Measurements from ENCODE around the gene PLXNC1.

DNA sequence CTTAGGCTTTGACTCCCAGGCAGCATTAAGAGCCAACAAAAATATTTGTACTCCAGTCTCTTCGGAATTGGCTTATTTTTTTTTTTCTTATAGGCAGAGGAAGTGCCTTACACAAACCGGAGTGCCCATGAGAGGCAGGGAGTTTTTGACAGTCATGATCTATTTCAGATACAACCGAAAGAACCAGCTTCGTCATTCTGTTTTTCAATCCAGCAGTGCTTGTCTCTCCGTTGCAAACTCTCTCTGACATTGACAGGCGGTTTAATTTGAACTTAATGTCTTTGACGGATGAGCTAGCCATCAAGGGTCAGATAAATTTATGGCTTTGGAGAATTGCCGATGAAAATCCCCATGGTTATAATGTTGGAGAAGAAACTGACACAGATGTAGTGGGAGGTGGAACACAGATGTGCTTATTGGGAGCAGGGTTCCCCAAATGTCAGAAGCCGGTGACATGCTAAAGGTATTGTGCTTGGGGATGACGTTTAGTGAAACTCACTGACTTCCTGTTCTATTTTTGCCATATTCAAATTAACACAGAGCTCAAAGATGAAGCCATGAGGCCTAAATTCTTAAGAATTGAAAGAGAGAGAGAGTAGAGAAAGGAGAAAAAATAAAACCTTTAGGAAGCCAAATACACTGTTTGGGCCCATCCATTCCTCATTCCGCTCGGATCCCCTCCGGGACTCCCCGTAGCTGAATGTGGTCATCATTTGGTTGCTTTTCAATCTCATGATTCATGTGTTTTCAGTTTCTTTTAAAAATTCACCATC lies 59.7 kb downstream of the PLXNC1 start:
- TF ChIP-seq ETV1 (tag; conservative IDR thresholded peaks at IDR 0.05; ENCODE audit: low read depth): no peak
- peak; percentile 29; the same call in 1 of the 2 replicates for TF ChIP-seq MAFK (IDR thresholded peaks at IDR 0.05; ENCODE audit: low read length)
- TF ChIP-seq FOXM1 (IDR thresholded peaks at IDR 0.05; ENCODE audit: low read depth): no peak
- TF ChIP-seq FOXM1 (CRISPR knock-in tag; IDR thresholded peaks at IDR 0.05; ENCODE audit: low read depth): no peak
- TF ChIP-seq JUN (IDR thresholded peaks at IDR 0.05; ENCODE audit: borderline replicate concordance, low read depth, low read length): no peak
- TF ChIP-seq JUN (CRISPR knock-in tag; IDR thresholded peaks at IDR 0.05; ENCODE audit: borderline replicate concordance): no peak
- TF ChIP-seq ZNF609 (CRISPR knock-in tag; IDR thresholded peaks at IDR 0.05; ENCODE audit: borderline replicate concordance): no peak
- TF ChIP-seq, protein P1, sequence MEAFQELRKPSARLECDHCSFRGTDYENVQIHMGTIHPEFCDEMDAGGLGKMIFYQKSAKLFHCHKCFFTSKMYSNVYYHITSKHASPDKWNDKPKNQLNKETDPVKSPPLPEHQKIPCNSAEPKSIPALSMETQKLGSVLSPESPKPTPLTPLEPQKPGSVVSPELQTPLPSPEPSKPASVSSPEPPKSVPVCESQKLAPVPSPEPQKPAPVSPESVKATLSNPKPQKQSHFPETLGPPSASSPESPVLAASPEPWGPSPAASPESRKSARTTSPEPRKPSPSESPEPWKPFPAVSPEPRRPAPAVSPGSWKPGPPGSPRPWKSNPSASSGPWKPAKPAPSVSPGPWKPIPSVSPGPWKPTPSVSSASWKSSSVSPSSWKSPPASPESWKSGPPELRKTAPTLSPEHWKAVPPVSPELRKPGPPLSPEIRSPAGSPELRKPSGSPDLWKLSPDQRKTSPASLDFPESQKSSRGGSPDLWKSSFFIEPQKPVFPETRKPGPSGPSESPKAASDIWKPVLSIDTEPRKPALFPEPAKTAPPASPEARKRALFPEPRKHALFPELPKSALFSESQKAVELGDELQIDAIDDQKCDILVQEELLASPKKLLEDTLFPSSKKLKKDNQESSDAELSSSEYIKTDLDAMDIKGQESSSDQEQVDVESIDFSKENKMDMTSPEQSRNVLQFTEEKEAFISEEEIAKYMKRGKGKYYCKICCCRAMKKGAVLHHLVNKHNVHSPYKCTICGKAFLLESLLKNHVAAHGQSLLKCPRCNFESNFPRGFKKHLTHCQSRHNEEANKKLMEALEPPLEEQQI (IDR thresholded peaks at IDR 0.05): no peak
- no peak for TF ChIP-seq ZNF75A (CRISPR knock-in tag; IDR thresholded peaks at IDR 0.05)
- no peak for TF ChIP-seq IRF1 (CRISPR knock-in tag; IDR thresholded peaks at IDR 0.05; ENCODE audit: borderline replicate concordance)
- no peak for TF ChIP-seq POLR2AphosphoS5 (IDR thresholded peaks at IDR 0.05; ENCODE audit: control insufficient read depth, insufficient read depth, low read depth, low read length)
- no peak for TF ChIP-seq MYC (IDR thresholded peaks at IDR 0.05; ENCODE audit: low read depth, low read length)
- TF ChIP-seq MYC (CRISPR knock-in tag; IDR thresholded peaks at IDR 0.05; ENCODE audit: borderline replicate concordance, low read depth): no peak

Data from K562 (cell line).